NCI-H82 treated with DMSO at 0.1 percent for 48 hours (cell line): ENCODE data around the gene ZNF844.
A peak's percentile ranks its signal among the peaks of the same experiment; 100 is the strongest.
"Not testable (repeated sequence)": the region's sequence is repeated elsewhere in the genome, so short reads cannot be mapped to it uniquely, and the experiment has no call there.

ENCODE experiments used
- DNase-seq: peaks from one replicate; lab custom pipeline; 2025; ENCODE audit not compliant: unreplicated experiment; lab: John Stamatoyannopoulos, UW

The ZNF844 gene

DNA sequence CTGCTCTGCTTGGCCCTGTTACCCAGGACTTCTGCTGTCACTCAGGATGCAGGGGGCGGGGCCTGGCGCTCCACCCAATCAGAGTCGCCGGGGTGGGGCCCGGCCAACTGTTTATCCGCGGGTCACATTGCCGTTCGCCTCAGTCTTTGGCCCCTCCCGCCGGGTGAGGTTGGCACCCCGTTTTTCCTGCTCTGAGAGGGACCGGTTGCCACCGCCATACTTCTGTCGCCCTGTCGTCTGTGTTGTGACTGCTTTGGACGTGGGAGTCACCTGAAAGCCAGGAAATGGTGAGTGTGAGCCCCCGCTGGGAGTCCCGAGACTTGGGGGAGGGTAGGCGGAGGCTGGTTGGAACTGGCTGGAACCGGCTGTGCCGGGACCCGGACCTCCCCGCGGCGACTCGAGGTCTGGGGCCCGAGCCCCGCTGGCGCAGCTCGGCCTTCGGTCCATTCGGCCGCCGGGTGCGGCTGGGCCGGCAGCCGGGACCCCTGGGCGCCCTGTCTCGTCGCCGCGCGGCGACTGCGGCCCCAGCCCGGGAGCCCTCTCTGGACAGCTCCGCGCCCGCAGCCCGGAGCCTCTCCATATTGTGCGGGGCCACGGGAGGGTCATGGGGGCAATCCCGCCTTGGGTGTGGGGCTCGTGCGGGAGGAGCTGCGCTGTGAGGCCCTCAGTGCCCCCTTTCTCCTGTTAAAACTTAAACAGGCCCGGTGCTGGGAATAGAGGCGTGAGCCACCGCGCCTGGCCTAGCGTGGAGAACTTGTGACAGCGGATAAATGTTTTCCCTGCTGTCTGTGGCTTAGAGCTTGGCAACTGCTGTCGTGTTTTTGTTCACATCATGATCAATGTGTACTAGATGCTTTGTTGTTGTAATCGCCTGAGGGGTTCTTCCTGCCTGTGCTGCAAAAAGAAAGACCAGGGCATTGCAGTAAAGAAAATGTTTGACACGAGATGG lies at the start of gene ZNF844:
Gene ZNF844 (plus strand): TSS at position 142 of the 949 bp plus-strand sequence. CDS start 143 bp downstream, at position 285.
- DNase-seq, result peak; percentile 27

GRCh38 chr19:12015015-12015752 lies 49.3 kb upstream of the ZNF844 start:
- no peak for DNase-seq

DNA sequence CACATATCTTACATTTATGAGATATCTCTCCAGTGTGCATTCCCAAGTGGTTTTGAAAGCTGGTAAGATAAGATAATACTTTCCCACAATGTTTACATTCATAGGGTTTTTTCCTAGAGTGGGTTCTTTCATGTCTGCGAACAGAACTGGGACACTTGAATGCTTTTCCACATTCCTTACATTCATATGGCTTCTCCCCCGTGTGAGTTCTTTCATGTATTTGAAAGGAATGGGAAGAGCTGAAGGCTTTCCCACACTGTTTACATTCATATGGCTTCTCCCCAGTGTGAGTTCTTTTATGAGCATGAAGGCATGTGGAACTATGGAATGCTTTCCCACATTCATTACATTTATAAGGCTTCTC lies 48.8 kb upstream of the ZNF844 start:
- DNase-seq, result no peak

GRCh38 chr19:12034198-12034597 lies 30.3 kb upstream of the ZNF844 start:
- no peak for DNase-seq

GRCh38 chr19:12034620-12035019 lies 29.9 kb upstream of the ZNF844 start:
- no peak for DNase-seq

DNA sequence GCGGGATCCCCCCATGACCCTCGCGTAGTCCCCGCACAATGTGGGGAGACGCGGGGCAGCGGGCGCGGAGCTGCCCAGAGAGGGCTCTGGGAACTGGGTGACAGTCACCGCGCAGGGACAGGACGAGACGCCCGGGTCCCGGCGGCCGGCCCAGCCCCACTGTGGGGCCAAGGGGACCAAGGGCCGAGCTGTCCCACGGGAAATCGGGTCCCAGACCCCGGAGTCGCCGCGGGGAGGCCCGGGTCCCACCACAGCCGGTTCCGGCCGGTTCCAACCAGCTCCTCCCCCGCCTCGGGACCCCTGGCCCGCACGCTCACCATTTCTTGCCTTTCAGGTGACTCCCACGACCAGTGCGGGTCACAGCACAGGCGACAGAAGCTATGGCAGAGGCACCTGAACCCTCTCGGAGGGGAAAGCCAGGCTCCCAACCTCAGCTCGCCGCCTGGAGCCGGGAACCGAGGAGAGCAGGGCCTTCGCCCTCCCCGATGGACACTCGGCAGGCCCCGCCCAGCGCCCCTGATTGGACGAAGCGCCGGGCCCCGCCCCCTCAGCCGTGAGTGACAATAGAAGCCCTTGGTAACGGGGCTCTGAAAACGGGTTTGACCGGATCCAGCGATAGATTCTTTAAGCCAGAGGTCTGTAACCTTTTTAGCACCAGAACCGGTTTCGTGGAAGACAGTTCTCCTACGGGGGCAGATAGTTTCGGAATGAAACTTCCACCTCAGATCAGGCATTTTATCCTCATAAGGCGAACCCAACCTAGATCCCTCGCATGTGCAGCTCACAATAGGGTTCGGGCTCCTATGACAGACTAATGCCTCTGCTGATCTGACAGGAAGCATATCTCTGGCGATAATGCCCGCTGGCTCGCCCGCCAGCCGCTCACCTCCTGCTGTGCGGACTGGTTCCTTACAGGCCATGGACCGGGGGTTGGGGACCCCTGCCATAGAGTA lies 29.0 kb upstream of the ZNF844 start, which contains the start of gene ZNF433:
Gene ZNF433 (minus strand): TSS at position 460 of the 953 bp plus-strand sequence. CDS start 140 bp downstream, at position 320.
- peak; percentile 50 for DNase-seq

GRCh38 chr19:12042893-12043292 lies 21.6 kb upstream of the ZNF844 start:
- no peak for DNase-seq

- no peak for DNase-seq
Measured at GRCh38 chr19:12043752-12044422, 20.6 kb upstream of the ZNF844 start.

DNA sequence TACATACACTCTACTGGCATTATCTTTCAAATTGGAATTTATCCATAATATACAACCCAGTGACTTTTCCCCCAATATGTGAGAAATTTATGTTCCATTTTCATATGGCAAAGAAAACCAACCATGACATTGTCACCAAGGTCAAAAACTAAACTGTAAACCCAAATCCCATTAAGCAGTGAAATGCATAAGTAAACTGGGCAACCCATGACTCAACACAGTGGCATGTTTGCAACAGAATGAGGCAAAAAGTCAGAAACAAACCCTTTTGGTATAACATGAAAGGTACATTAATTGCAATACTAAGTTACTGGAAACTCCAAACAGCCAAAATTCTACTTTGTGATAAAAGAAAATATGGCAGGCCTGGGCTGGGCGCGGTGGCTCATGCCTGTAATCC lies 16.7 kb upstream of the ZNF844 start:
- DNase-seq, result no peak

DNA sequence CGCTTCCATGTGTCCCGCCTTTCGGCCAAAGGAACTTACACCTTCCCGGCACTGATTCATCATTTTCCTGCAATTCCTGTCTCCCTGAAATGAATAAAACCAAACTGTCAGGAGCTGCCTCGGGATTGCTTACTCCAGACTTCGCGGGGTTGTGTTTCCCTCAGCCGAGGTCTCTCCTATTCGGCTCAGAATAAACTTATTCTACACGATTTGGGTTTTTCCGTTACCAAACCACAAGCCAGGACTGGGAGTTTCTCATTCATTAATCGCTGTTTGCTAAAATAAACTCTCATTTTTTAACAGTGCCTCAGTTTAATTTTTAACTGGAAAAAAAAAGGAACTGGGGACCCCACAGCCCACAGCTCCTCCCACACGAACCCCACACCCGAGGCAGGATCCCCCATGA lies 12.4 kb upstream of the ZNF844 start:
- no peak for DNase-seq

DNA sequence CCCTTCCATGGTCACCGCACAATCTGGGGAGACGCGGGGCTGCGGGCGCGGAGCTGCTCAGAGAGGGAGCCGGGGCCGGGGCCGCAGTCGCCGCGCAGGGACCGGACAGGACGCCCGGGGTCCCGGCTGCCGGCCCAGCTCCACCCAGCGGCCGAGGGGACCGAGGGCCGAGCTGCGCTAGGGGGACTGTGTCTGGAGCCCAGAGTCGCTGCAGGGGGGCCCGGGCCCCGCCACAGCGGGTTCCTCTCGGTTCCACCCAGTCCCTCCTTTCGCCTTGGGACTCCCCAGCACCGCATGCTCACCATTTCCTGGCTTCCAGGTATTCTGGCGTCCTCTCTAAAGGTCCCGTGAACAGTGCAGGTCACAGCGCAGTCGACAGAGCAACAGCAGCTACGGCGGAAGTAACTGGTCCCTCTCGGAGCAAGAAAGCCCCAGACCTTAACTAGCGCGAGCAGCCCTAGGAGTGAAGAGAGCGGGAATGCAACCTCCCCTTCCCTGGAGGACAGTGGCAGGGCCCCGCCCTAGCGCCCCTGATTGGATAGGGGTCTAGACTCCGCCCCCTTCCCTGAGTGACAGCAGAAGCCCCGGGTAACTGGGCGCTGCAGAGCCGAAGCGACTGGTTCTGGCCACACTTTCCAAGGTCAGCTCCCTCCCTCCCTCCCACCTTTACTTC lies 11.9 kb upstream of the ZNF844 start, which contains the start of gene ZNF878:
Gene ZNF878 (minus strand): TSS at position 465 of the 673 bp plus-strand sequence. CDS start 160 bp downstream, at position 305.
- peak; percentile 71 for DNase-seq

GRCh38 chr19:12055784-12056183 lies 8.7 kb upstream of the ZNF844 start:
- no peak for DNase-seq

DNA sequence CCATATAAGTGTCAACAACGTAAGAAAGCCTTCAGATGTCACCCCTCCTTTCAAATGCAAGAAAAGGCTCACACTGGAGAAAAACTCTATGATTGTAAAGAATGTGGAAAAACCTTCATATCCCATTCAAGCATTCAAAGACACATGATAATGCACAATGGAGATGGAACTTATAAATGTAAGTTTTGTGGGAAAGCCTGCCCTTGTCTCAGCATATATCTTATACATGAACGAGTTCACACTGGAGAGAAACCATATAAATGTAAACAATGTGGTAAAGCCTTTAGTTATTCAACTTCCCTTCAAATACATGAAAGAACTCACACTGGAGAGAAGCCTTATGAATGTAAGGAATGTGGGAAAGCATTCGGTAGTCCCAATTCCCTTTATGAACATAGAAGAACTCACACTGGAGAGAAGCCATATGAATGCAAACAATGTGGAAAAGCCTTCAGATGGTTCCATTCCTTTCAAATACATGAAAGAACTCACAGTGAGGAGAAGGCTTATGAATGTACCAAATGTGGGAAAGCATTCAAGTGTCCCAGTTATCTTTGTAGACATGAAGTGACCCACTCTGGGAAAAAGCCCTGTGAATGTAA lies 11.1 kb downstream of the ZNF844 start:
- DNase-seq, result no peak

- DNase-seq, result not testable (repeated sequence)
Measured at GRCh38 chr19:12076331-12076730, 11.8 kb downstream of the ZNF844 start.

- DNase-seq, result no peak
Measured at GRCh38 chr19:12077375-12077774, 12.8 kb downstream of the ZNF844 start.

DNA sequence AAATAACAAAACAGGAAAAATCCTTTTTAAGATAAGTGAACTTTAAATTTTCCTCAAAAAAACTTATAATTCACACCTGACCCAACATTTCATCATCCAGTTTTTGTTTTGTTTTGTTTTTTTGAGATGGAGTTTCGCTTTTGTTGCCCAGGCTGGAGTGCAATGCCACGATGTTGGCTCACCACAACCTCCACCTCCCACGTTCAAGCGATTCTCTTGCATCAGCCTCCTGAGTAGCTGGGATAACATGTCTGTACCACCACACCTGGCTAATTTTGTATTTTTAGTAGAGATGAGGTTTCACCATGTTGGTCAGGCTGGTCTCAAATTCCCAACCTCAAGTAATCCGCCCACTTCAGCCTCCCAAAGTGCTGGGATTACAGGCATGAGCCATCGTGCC lies 18.8 kb downstream of the ZNF844 start:
- DNase-seq, result not testable (repeated sequence)

- no peak for DNase-seq
Measured at GRCh38 chr19:12085074-12085818, 20.7 kb downstream of the ZNF844 start.

- no peak for DNase-seq
Measured at GRCh38 chr19:12090807-12091206, 26.3 kb downstream of the ZNF844 start.
